ENCODE results near the gene SLC44A1.
A peak's percentile ranks its signal among the peaks of the same experiment; 100 is the strongest.

The SLC44A1 gene

GRCh38 chr9:105431424-105432246 lies 187.2 kb downstream of the SLC44A1 start:
- DNase-seq (ENCODE audit: low read depth, low spot score) = no peak

GRCh38 chr9:105432247-105432842 lies 187.9 kb downstream of the SLC44A1 start:
- no peak for DNase-seq (ENCODE audit: low read depth, low spot score)

GRCh38 chr9:105435453-105435852 lies 191.0 kb downstream of the SLC44A1 start:
- no peak for DNase-seq (ENCODE audit: low read depth, low spot score)

GRCh38 chr9:105436783-105437182 lies 192.3 kb downstream of the SLC44A1 start:
- DNase-seq (ENCODE audit: low read depth, low spot score) = no peak

GRCh38 chr9:105437704-105438103 lies 193.3 kb downstream of the SLC44A1 start:
- DNase-seq (ENCODE audit: low read depth, low spot score) = no peak

- peak; percentile 36 for DNase-seq (ENCODE audit: low read depth, low spot score)
Measured at GRCh38 chr9:105438141-105438806, 193.8 kb downstream of the SLC44A1 start.

- DNase-seq (ENCODE audit: low read depth, low spot score) = no peak
Measured at GRCh38 chr9:105439428-105439827, 195.0 kb downstream of the SLC44A1 start.

GRCh38 chr9:105441616-105442160 lies 197.2 kb downstream of the SLC44A1 start:
- DNase-seq (ENCODE audit: low read depth, low spot score) = no peak

GRCh38 chr9:105443121-105443520 lies 198.7 kb downstream of the SLC44A1 start:
- no peak for DNase-seq (ENCODE audit: low read depth, low spot score)

GRCh38 chr9:105444130-105444529 lies 199.7 kb downstream of the SLC44A1 start:
- DNase-seq (ENCODE audit: low read depth, low spot score) = no peak

GRCh38 chr9:105445203-105445881 lies 200.9 kb downstream of the SLC44A1 start:
- DNase-seq (ENCODE audit: low read depth, low spot score) = no peak

GRCh38 chr9:105447386-105447813 lies 202.9 kb downstream of the SLC44A1 start:
- DNase-seq (ENCODE audit: low read depth, low spot score) = no peak

- peak; percentile 97 for DNase-seq (ENCODE audit: low read depth, low spot score)
Measured at GRCh38 chr9:105447814-105448812, 203.7 kb downstream of the SLC44A1 start, which contains the start of gene FSD1L. Gene FSD1L, plus strand, starts transcription at chr9:105448034. Its CDS starts 187 bp downstream, at chr9:105448221.

GRCh38 chr9:105449081-105449480 lies 204.6 kb downstream of the SLC44A1 start:
- DNase-seq (ENCODE audit: low read depth, low spot score) = peak; percentile 13

GRCh38 chr9:105452185-105452584 lies 207.7 kb downstream of the SLC44A1 start:
- no peak for DNase-seq (ENCODE audit: low read depth, low spot score)

- DNase-seq (ENCODE audit: low read depth, low spot score) = no peak
Measured at GRCh38 chr9:105455836-105456475, 211.5 kb downstream of the SLC44A1 start.

GRCh38 chr9:105457560-105458294 lies 213.3 kb downstream of the SLC44A1 start:
- DNase-seq (ENCODE audit: low read depth, low spot score) = no peak

- DNase-seq (ENCODE audit: low read depth, low spot score) = no peak
Measured at GRCh38 chr9:105458404-105458803, 214.0 kb downstream of the SLC44A1 start.

- DNase-seq (ENCODE audit: low read depth, low spot score) = no peak
Measured at GRCh38 chr9:105459336-105459735, 214.9 kb downstream of the SLC44A1 start.

Measured in astrocyte of the hippocampus (primary cell).